ENCODE data around the gene HNRNPCL2.
"Not testable (repeated sequence)": the region's sequence is repeated elsewhere in the genome, so short reads cannot be mapped to it uniquely, and the experiment has no call there.

Gene HNRNPCL2

DNA sequence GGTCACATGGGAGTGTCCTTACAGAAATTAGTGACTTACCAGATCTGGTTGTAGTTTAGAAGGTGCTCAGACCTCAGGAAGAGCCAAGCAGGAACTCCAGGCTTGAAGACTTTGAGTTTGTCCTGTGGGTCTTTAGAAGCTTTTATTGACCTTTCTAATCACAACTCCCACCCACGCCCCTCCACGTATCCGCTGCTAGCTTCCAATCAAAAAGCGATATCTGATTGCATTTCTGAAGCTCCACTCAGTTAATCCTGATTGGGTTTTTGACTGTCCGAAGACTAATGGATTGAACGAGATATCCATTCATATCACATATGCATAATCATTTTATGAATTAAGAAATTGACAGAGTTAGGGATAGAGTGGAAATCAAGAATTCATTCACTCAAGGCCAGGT, at the start of gene HNRNPCL2:
HNRNPCL2 (minus strand) TSS at position 101 of the 400 bp plus-strand sequence. CDS start 454 bp downstream, outside the sequence.
- DNase-seq (ENCODE audit: low read depth in 3 of 3), result not testable (repeated sequence)

DNA sequence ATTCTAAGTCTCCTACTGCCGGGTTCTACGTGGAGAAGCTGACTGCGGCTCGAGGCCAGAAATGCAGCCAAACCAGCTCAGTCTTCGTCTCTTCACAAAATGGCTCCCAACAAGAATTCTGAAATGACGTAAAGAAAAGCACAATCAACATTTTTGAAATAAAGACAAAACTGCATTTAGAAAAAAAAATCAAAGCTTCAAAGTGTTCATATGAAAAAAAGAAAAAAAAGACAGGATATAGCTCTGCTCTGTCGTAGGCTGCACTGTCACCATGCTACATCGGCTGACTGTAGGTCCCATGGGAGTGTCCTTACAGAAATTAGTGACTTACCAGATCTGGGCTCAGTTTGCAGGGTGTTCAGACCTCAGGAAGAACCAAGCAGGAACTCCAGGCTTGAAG, 48.9 kb upstream of the HNRNPCL2 start, which contains the start of gene HNRNPCL4:
HNRNPCL4 (minus strand) TSS at position 101 of the 400 bp plus-strand sequence. CDS start 164 bp downstream, outside the sequence.
- not testable (repeated sequence) for DNase-seq (ENCODE audit: low read depth in 3 of 3)

DNA sequence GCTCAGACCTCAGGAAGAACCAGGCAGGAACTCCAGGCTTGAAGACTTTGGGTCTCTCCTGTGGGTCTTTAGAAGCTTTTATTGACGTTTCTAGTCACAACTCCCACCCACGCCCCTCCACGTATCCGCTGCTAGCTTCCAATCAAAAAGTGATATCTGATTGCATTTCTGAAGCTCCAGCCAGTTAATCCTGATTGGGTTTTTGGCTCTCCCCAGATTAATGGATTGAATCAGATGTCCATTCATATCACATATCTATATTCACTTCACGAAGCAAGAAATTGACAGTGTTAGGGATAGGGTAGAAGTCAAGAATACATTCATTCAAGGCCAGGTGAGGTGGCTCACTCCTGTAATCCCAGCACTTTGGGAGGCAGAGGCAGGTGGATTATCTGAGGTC, 39.3 kb upstream of the HNRNPCL2 start, which contains the start of gene PRAMEF26:
PRAMEF26 (minus strand) TSS at position 101 of the 400 bp plus-strand sequence. CDS start 2,914 bp downstream, outside the sequence.
- not testable (repeated sequence) for DNase-seq (ENCODE audit: low read depth in 3 of 3)

DNA sequence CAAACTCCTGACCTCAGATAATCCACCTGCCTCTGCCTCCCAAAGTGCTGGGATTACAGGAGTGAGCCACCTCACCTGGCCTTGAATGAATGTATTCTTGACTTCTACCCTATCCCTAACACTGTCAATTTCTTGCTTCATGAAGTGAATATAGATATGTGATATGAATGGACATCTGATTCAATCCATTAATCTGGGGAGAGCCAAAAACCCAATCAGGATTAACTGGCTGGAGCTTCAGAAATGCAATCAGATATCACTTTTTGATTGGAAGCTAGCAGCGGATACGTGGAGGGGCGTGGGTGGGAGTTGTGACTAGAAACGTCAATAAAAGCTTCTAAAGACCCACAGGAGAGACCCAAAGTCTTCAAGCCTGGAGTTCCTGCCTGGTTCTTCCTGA, 46.2 kb downstream of the HNRNPCL2 start, which contains the start of gene PRAMEF25:
PRAMEF25 (plus strand) TSS at position 301 of the 400 bp plus-strand sequence. CDS start 2,920 bp downstream, outside the sequence.
- not testable (repeated sequence) for DNase-seq (ENCODE audit: low read depth in 3 of 3)

Measured in stimulated activated CD4-positive, alpha-beta T cell treated with anti-CD3 and anti-CD28 coated beads, TNF-alpha, amount 100 ng/mL, for 48 hours (primary cell).